GM18909 (cell line): Measurements from ENCODE around the gene DYNLT1.
"Not testable (repeated sequence)": the region's sequence is repeated elsewhere in the genome, so short reads cannot be mapped to it uniquely, and the experiment has no call there.

Experiments used
- ATAC-seq: cut with Tn5 transposase; IDR thresholded peaks from one replicate; pipeline ENCODE4 v1.9.1; 2021; ENCODE audit warnings: mild to moderate bottlenecking; ENCODE audit not compliant: unreplicated experiment, poor library complexity

The DYNLT1 gene

DNA sequence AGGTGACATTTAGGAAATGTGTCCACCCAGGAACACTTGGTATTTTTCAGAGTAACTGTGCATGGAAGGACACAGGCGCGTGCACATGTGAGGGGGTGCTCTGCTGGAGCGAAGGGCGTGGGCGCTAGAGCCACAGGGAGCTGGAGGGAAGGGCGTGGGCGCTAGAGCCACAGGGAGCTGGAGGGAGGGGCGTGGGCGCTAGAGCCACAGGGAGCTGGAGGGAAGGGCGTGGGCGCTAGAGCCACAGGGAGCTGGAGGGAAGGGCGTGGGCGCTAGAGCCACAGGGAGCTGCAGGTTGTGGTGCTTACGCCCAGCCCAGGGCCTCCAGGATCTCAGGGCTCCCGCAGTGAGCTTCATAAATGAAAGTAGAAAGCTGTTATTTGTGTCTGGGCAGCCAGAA is 38.5 kb downstream of the DYNLT1 start:
- ATAC-seq = not testable (repeated sequence)

GRCh38 chr6:158605266-158605878 is 39.2 kb downstream of the DYNLT1 start:
- peak; percentile 48 for ATAC-seq

DNA sequence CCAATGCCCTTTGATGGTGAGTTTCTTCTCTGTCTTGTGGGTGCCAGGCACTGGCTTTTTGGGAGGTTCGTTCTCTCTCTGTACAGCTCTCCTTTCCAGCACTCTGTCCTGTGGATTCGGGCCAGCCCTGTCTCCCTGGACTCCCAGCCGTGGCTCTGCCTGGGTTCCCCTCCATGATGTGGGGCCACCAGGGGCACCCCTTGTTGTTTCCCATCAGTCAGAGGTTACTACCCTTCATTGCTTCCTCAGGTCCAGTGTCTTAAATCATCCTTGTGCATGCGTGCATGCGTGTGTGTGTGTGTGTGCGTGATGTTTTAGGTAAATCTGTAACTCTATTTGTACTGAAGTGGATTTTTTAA is 40.5 kb downstream of the DYNLT1 start:
- no peak for ATAC-seq

GRCh38 chr6:158603261-158604047 is 41.1 kb downstream of the DYNLT1 start:
- no peak for ATAC-seq

DNA sequence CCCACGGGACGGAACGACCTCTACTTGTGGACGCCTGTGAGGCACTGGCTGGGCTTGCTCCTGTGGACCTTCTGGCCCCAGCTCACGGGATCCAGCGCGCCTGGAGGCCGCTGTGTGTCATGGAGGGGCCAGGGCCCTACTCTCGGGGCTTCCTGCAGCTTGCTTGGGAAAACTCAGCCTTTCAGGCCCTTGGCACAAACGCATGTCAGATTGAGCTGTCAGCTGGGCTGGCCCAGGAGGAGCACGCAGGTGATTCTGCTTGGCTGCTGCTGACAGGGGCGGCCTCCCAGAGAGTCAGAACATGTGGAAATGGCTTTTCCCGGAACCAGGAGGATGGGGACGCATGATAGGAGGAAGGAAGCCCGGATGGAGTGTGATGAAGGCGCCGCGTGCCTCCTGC is 44.9 kb downstream of the DYNLT1 start:
- ATAC-seq = no peak

DNA sequence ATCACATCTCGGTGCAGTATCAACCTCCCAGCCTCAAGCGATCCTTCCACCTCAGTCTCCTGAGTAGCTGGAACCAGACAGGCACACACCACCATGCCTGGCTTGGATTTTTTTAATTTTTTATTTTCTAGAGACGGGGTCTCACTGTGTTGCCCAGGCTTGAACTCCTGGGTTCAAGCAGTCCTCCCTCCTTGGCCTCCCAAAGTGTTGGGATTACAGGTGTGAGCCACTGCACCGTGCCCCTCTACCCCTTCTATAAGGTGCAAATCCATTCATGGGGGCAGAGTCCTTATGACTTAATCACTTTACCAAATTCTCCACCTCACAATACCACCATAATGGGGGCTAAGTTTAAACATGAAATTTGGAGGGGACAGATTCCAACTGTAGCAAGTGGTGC is 47.0 kb downstream of the DYNLT1 start:
- no peak for ATAC-seq

GRCh38 chr6:158596861-158597260 is 47.7 kb downstream of the DYNLT1 start:
- ATAC-seq = no peak

GRCh38 chr6:158595223-158595622 is 49.3 kb downstream of the DYNLT1 start:
- ATAC-seq = no peak

- ATAC-seq = no peak
Measured at GRCh38 chr6:158593670-158594069, 50.9 kb downstream of the DYNLT1 start.

GRCh38 chr6:158591810-158592209 is 52.7 kb downstream of the DYNLT1 start:
- no peak for ATAC-seq

- ATAC-seq = no peak
Measured at GRCh38 chr6:158591134-158591809, 53.3 kb downstream of the DYNLT1 start.

DNA sequence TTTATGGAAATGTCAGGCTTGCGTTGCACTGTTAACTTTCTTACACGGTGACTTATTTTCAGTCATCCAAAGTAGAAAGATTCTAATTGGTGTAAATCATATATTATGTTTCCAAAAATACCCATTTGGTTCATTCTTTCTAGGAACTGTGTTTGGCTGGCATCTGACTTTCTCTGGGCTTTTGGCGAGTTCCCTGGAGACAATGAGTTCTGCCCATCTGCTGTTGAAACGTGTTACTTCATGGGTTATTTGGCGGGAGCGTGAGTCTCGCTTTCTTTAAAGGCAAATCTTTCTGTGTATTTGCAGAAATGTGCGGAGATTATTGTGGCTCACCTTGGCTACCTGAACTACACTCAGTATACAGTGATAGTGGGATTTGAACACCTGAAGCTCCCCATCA is 55.2 kb downstream of the DYNLT1 start:
- ATAC-seq = no peak

DNA sequence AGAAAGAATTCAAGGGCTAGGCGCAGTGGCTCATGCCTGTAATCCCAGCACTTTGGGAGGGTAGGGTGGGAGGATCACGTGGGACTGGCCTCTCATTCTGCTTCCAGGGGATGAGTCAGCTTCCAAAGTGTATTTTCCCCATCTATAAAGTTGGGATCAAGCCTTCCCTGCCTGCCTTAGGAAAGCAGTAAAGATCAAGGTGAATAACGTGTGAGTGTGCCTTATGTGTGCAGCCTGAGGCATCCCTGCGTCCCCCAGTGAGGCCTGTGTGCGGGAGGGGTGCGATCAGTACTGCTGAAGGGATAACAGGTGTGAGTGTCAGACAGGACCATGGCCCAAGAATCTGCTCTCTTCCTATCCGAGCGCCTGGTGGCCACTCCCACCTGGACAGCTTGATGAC is 57.9 kb downstream of the DYNLT1 start:
- no peak for ATAC-seq
